ENCODE data around the gene BICC1. TPM values are rescaled to one million over a fixed set of nuclear protein-coding genes. Genes with fewer than 3 reads are reported as not detected.

The BICC1 gene
- total and polyA plus RNA-seq, 2 donors: 5.7 to 45.3 TPM

- Histone ChIP-seq H3K4me1 (ENCODE audit: insufficient read depth) (no peaks in the 10 kb centered on the region), H3K4me3 (ENCODE audit: low read depth, low read length) (no peak overlapping the region), H3K27ac (ENCODE audit: low read depth) (no peak overlapping the region)
These were observed 222.4 kb downstream of the BICC1 start for GRCh38 chr10:58735087-58735486.

GRCh38 chr10:58740620-58741369, 228.1 kb downstream of the BICC1 start:
- WGBS: 93% methylated on average over 11 of the region's 11 CpGs
- Histone ChIP-seq H3K36me3 (ENCODE audit: insufficient read depth) (no peaks in the 10 kb centered on the region), H3K4me3 (ENCODE audit: low read depth, low read length) (no peak overlapping the region), H3K4me1 (ENCODE audit: insufficient read depth) (no peaks in the 10 kb centered on the region), H3K27ac (ENCODE audit: low read depth) (no peak overlapping the region)
- DNase-seq (ENCODE audit: extremely low spot score): no peak

More at GRCh38 chr10:58735087-58735486, 222.4 kb downstream of the BICC1 start:
- 60% methylated on average over 7 of the region's 7 CpGs for WGBS
- H3K36me3 ChIP-seq (ENCODE audit: insufficient read depth): no peaks in the 10 kb centered on the region
- DNase-seq (ENCODE audit: extremely low spot score): no peak

GRCh38 chr10:58741673-58742072, 229.0 kb downstream of the BICC1 start:
- no peaks in the 10 kb centered on the region for H3K4me1 ChIP-seq (ENCODE audit: insufficient read depth)
- H3K27ac ChIP-seq (ENCODE audit: low read depth): no peak overlapping the region
- DNase-seq (ENCODE audit: extremely low spot score): no peak
- H3K4me3 ChIP-seq (ENCODE audit: low read depth, low read length): no peak overlapping the region
- no peaks in the 10 kb centered on the region for H3K36me3 ChIP-seq (ENCODE audit: insufficient read depth)
- WGBS: 85% methylated on average over 4 of the region's 4 CpGs

GRCh38 chr10:58742141-58742540, 229.5 kb downstream of the BICC1 start:
- 78% methylated on average over 1 of the region's 1 CpG for WGBS
- Histone ChIP-seq H3K27ac (ENCODE audit: low read depth) (no peak overlapping the region), H3K4me1 (ENCODE audit: insufficient read depth) (no peaks in the 10 kb centered on the region), H3K4me3 (ENCODE audit: low read depth, low read length) (no peak overlapping the region), H3K36me3 (ENCODE audit: insufficient read depth) (no peaks in the 10 kb centered on the region)
- DNase-seq (ENCODE audit: extremely low spot score): no peak

GRCh38 chr10:58743466-58744115, 230.9 kb downstream of the BICC1 start:
- H3K36me3 ChIP-seq (ENCODE audit: insufficient read depth): no peaks in the 10 kb centered on the region
- no peak overlapping the region for H3K4me3 ChIP-seq (ENCODE audit: low read depth, low read length)
- no peak overlapping the region for H3K27ac ChIP-seq (ENCODE audit: low read depth)
- 90% methylated on average over 3 of the region's 3 CpGs for WGBS
- DNase-seq (ENCODE audit: extremely low spot score): no peak
- no peaks in the 10 kb centered on the region for H3K4me1 ChIP-seq (ENCODE audit: insufficient read depth)

GRCh38 chr10:58746474-58747185, 234.0 kb downstream of the BICC1 start:
- Histone ChIP-seq H3K4me1 (ENCODE audit: insufficient read depth) (no peaks in the 10 kb centered on the region), H3K36me3 (ENCODE audit: insufficient read depth) (no peaks in the 10 kb centered on the region), H3K27ac (ENCODE audit: low read depth) (no peak overlapping the region), H3K4me3 (ENCODE audit: low read depth, low read length) (no peak overlapping the region)
- 66% methylated on average over 2 of the region's 2 CpGs for WGBS
- no peak for DNase-seq (ENCODE audit: extremely low spot score)

- Histone ChIP-seq H3K4me1 (ENCODE audit: insufficient read depth) (no peaks in the 10 kb centered on the region), H3K36me3 (ENCODE audit: insufficient read depth) (no peaks in the 10 kb centered on the region), H3K4me3 (ENCODE audit: low read depth, low read length) (no peak overlapping the region), H3K27ac (ENCODE audit: low read depth) (no peak overlapping the region)
- DNase-seq (ENCODE audit: extremely low spot score): no peak
- WGBS: 46% methylated on average over 2 of the region's 2 CpGs
These were observed 235.0 kb downstream of the BICC1 start for GRCh38 chr10:58747687-58748086.

- H3K4me1 ChIP-seq (ENCODE audit: insufficient read depth): no peaks in the 10 kb centered on the region
- DNase-seq (ENCODE audit: extremely low spot score): no peak
- H3K36me3 ChIP-seq (ENCODE audit: insufficient read depth): no peaks in the 10 kb centered on the region
- H3K4me3 ChIP-seq (ENCODE audit: low read depth, low read length): no peak overlapping the region
- no peak overlapping the region for H3K27ac ChIP-seq (ENCODE audit: low read depth)
- WGBS: 91% methylated on average over 3 of the region's 3 CpGs
These were observed 240.0 kb downstream of the BICC1 start for GRCh38 chr10:58752665-58753064.

- no peak overlapping the region for H3K4me3 ChIP-seq (ENCODE audit: low read depth, low read length)
- H3K27ac ChIP-seq (ENCODE audit: low read depth): no peak overlapping the region
- H3K4me1 ChIP-seq (ENCODE audit: insufficient read depth): no peaks in the 10 kb centered on the region
- H3K36me3 ChIP-seq (ENCODE audit: insufficient read depth): no peaks in the 10 kb centered on the region
- no peak for DNase-seq (ENCODE audit: extremely low spot score)
- 92% methylated on average over 2 of the region's 2 CpGs for WGBS
These were observed 240.8 kb downstream of the BICC1 start for GRCh38 chr10:58753425-58753824.

- WGBS: 67% methylated on average over 4 of the region's 4 CpGs
- Histone ChIP-seq H3K27ac (ENCODE audit: low read depth) (no peak overlapping the region), H3K36me3 (ENCODE audit: insufficient read depth) (no peaks in the 10 kb centered on the region), H3K4me1 (ENCODE audit: insufficient read depth) (no peaks in the 10 kb centered on the region), H3K4me3 (ENCODE audit: low read depth, low read length) (no peak overlapping the region)
- no peak for DNase-seq (ENCODE audit: extremely low spot score)
These were observed 242.0 kb downstream of the BICC1 start for GRCh38 chr10:58754469-58755339.

GRCh38 chr10:58755340-58755610, 242.6 kb downstream of the BICC1 start:
- Histone ChIP-seq H3K4me3 (ENCODE audit: low read depth, low read length) (no peak overlapping the region), H3K36me3 (ENCODE audit: insufficient read depth) (no peaks in the 10 kb centered on the region), H3K4me1 (ENCODE audit: insufficient read depth) (no peaks in the 10 kb centered on the region), H3K27ac (ENCODE audit: low read depth) (no peak overlapping the region)
- no peak for DNase-seq (ENCODE audit: extremely low spot score)
- 66% methylated on average over 1 of the region's 1 CpG for WGBS

- no peak for DNase-seq (ENCODE audit: extremely low spot score)
- 60% methylated on average over 4 of the region's 4 CpGs for WGBS
- H3K36me3 ChIP-seq (ENCODE audit: insufficient read depth): no peaks in the 10 kb centered on the region
These were observed 243.0 kb downstream of the BICC1 start for GRCh38 chr10:58755677-58756076.

GRCh38 chr10:58756130-58756719, 243.6 kb downstream of the BICC1 start:
- DNase-seq (ENCODE audit: extremely low spot score): no peak
- peak overlapping the region; percentile 18 for H3K4me3 ChIP-seq (ENCODE audit: low read depth, low read length)
- H3K4me1 ChIP-seq (ENCODE audit: insufficient read depth): no peaks in the 10 kb centered on the region
- H3K27ac ChIP-seq (ENCODE audit: low read depth): no peak overlapping the region
- no peaks in the 10 kb centered on the region for H3K36me3 ChIP-seq (ENCODE audit: insufficient read depth)
- 67% methylated on average over 6 of the region's 6 CpGs for WGBS

More at GRCh38 chr10:58755677-58756076, 243.0 kb downstream of the BICC1 start:
- Histone ChIP-seq H3K27ac (ENCODE audit: low read depth) (no peak overlapping the region), H3K4me1 (ENCODE audit: insufficient read depth) (no peaks in the 10 kb centered on the region), H3K4me3 (ENCODE audit: low read depth, low read length) (peak overlapping the region; percentile 18)

Data from urinary bladder (tissue), 4 donors.